Uterus (tissue), 4 donors: Measurements from ENCODE around the gene GCK. TPM values are rescaled to one million over a fixed set of nuclear protein-coding genes. Genes with fewer than 3 reads are reported as not detected.

ENCODE experiments used
- DNase-seq, 2 donors: peaks; one replicate each; pipeline ENCODE4 v3.0.0-alpha.2; 2019 to 2020
- H3K27ac ChIP-seq, 2 donors: fragments of 200-600 bp; sonication (generic); 1 replicate in 1 of 2; 2 replicates in 1 of 2; pipeline ENCODE4 v1.5.1; 2016 to 2018
- H3K27me3 ChIP-seq, 2 donors: fragments of 200-600 bp; sonication (generic); one replicate each; pipeline ENCODE4 v1.5.1; 2018 to 2019; ENCODE audit warnings: control low read depth in 1 of 2
- H3K36me3 ChIP-seq, 2 donors: fragments of 200-600 bp; sonication (generic); one replicate each; pipeline ENCODE4 v1.5.1; 2019; ENCODE audit warnings: control low read depth in 1 of 2
- H3K4me1 ChIP-seq, 2 donors: fragments of 200-600 bp; sonication (generic); one replicate each; pipeline ENCODE4 v1.5.1; 2018 to 2019; ENCODE audit warnings: control low read depth in 1 of 2
- H3K4me3 ChIP-seq, 2 donors: fragments of 200-600 bp; sonication (generic); 1 replicate in 1 of 2; 2 replicates in 1 of 2; pipeline ENCODE4 v1.5.1; 2018 to 2019; ENCODE audit warnings: mild to moderate bottlenecking in 1 of 2
- H3K9me3 ChIP-seq, 2 donors: fragments of 200-600 bp; sonication (generic); one replicate each; pipeline ENCODE4 v1.5.1; 2019; ENCODE audit warnings: control low read depth in 1 of 2
- POLR2A ChIP-seq, 2 donors: fragments of 450-650 bp; IDR thresholded peaks; one replicate each; pipeline ENCODE4 v1.6.1; 2016; ENCODE audit warnings: antibody characterized with exemption in 2 of 2, mild to moderate bottlenecking in 1 of 2, moderate library complexity in 1 of 2
- intact Hi-C: fragments of 100-400 bp; cut with DNase I; formaldehyde crosslinking; loops from one replicate; pipeline ENCODE4 v1.15.1; 2023; ENCODE audit warnings: low total_unique reads
- total RNA-seq, 4 donors: library from RNA; depleted of rRNA in 3 of 4; stranded (reverse); fragments of >200 nt in 3 of 4; gene quantifications; one replicate each; pipeline versions ENCODE4 v1.1.0 to v1.2.4, GENCODE V29; 2014 to 2023
- TF ChIP-seq, protein P1 (sequence below), 4 experiments: fragments of 200-600 bp in 2 of 4; fragments of 450-650 bp in 2 of 4; sonication (generic) in 2 of 4; IDR thresholded peaks; one replicate each; pipeline ENCODE4 v1.5.1; 2016 to 2019; ENCODE audit warnings: antibody characterized with exemption in 4 of 4, mild to moderate bottlenecking in 2 of 4, moderate library complexity in 1 of 4
- donor health status: DM: yes; HTN: yes; CAD: no.

The GCK gene
- total RNA-seq, 4 donors from 2014 or later: 0.29 to 2.6 (median 1.8) TPM; not detected in 1

- H3K36me3 ChIP-seq: no peaks in the 10 kb centered on the region
- TF ChIP-seq, protein P1, sequence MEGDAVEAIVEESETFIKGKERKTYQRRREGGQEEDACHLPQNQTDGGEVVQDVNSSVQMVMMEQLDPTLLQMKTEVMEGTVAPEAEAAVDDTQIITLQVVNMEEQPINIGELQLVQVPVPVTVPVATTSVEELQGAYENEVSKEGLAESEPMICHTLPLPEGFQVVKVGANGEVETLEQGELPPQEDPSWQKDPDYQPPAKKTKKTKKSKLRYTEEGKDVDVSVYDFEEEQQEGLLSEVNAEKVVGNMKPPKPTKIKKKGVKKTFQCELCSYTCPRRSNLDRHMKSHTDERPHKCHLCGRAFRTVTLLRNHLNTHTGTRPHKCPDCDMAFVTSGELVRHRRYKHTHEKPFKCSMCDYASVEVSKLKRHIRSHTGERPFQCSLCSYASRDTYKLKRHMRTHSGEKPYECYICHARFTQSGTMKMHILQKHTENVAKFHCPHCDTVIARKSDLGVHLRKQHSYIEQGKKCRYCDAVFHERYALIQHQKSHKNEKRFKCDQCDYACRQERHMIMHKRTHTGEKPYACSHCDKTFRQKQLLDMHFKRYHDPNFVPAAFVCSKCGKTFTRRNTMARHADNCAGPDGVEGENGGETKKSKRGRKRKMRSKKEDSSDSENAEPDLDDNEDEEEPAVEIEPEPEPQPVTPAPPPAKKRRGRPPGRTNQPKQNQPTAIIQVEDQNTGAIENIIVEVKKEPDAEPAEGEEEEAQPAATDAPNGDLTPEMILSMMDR (IDR thresholded peaks at IDR 0.05): no peak
- no peak for TF ChIP-seq POLR2A (IDR thresholded peaks at IDR 0.05)
- peaks cover 7 to 15% of the 10 kb centered on the region in 2 donors for H3K4me1 ChIP-seq
- H3K9me3 ChIP-seq: no peaks in the 10 kb centered on the region
- no peaks in the 10 kb centered on the region for H3K27me3 ChIP-seq
- H3K27ac ChIP-seq: peak overlapping the region; percentile 95 to 97
- DNase-seq: no peak
- intact Hi-C loops: no loop called here
- H3K4me3 ChIP-seq: peak overlapping the region; percentile 62 to 68
These were observed 83.4 kb downstream of the GCK start for GRCh38 chr7:44105832-44106231.

DNA sequence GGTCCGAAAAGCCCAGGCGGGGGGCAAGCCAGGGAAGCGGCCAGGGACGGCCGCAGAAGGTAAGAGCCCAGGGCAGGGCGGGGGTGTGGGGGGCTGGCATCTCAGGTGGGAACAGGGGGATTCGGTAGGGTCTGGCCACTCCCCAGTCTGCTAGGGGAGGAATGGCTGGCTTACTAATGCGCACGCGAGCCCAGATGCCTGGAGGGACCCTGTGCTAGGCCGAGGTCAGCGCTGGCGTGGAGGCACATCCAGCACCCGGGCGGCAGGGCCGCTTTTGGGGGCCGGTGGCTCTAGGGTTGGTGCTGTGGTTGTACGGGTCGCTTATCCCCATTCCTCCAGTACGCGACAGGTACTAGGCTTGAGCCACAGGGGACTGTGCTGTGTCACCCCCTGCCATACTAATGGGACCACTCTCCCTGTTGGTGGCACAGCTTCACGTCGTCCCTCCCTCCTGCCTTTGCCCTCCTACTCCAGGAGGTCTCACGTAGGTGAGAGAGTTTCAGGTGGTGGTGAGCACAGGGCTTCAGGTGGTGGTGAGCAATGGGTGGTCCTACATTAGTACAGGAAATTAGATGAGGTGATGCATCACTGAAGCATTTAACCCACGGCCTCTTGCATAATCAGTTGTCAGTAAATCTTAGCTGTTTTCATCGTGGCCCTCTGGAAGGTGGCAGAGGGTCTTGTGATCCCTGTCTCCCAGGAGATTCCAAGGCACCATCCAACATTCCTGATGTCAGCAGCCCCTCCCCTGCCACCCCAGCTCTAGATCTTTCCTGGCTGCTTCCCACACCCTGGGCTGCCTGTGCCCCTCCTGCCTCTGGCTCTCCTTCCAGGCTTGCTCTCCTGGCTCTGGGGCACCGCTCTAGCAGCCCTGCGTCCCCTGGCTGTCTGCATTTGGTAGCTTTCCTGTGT lies 84.1 kb downstream of the GCK start:
- peak in 1 of 2 donors; percentile 54 for TF ChIP-seq POLR2A (IDR thresholded peaks at IDR 0.05)
- TF ChIP-seq, protein P1 (IDR thresholded peaks at IDR 0.05): peak in 1 of 4 experiments; percentile 18
- intact Hi-C loops: no loop called here
- H3K9me3 ChIP-seq: no peaks in the 10 kb centered on the region
- peak; percentile 73 to 74 for DNase-seq
- peak overlapping the region; percentile 95 to 97 for H3K27ac ChIP-seq
- peak overlapping the region; percentile 62 to 68 for H3K4me3 ChIP-seq
- peaks cover 7 to 15% of the 10 kb centered on the region in 2 donors for H3K4me1 ChIP-seq
- no peaks in the 10 kb centered on the region for H3K36me3 ChIP-seq
- no peaks in the 10 kb centered on the region for H3K27me3 ChIP-seq

DNA sequence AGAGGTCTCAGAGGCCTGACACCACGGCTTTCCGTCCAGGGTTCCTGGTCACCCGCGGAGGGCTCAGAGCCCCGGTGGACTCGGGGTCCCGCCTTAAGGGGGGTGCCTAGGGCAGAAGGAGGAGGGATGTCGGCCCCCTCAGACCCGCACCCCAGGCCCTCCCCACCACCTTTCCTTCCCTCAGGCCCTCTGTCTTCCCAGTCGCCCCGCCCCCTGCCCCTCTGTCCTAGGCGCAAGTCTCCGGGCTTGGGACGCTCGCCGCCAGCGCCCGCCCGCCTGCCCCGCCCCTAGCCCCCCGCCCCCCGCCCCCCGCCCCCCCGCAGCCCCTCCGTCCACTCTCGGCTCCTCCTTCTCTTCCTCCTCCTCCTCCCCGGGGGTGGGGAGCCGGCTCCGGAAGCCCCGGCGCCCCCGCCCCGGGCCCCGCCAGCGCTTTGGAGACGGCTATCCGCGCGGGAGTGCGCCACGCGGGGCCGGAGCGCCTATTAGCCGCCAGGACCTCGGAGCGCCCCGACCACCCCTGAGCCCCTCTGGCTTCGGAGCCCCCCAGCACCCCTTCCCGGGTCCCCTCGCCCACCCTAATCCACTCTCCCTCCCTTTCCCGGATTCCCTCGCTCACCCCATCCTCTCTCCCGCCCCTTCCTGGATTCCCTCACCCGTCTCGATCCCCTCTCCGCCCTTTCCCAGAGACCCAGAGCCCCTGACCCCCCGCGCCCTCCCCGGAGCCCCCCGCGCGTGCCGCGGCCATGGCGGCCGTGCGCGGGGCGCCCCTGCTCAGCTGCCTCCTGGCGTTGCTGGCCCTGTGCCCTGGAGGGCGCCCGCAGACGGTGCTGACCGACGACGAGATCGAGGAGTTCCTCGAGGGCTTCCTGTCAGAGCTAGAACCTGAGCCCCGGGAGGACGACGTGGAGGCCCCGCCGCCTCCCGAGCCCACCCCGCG lies 85.0 kb downstream of the GCK start, which contains the start of gene AEBP1:
TSS of gene AEBP1 (plus strand) at position 423 of the 937 bp plus-strand sequence. CDS start at position 744, 321 bp downstream.
- Histone ChIP-seq H3K9me3 (no peaks in the 10 kb centered on the region), H3K27ac (peak within 1 kb of the TSS; percentile 95 to 97), H3K27me3 (no peaks in the 10 kb centered on the region), H3K36me3 (no peaks in the 10 kb centered on the region), H3K4me3 (peak within 1 kb of the TSS; percentile 62 to 68), H3K4me1 (peaks cover 7 to 15% of the 10 kb centered on the region in 2 donors)
- TF ChIP-seq, protein P1 (IDR thresholded peaks at IDR 0.05): no peak
- peak in 1 of 2 donors; percentile 39 for TF ChIP-seq POLR2A (IDR thresholded peaks at IDR 0.05)
- intact Hi-C loops: no loop called here
- peak in 1 of 2 donors; percentile 63 for DNase-seq

- Histone ChIP-seq H3K4me3 (peak overlapping the region in 1 of 2 donors; percentile 68), H3K27ac (peak overlapping the region; percentile 95 to 97), H3K9me3 (no peaks in the 10 kb centered on the region), H3K4me1 (peaks cover 7 to 15% of the 10 kb centered on the region in 2 donors), H3K27me3 (no peaks in the 10 kb centered on the region), H3K36me3 (no peaks in the 10 kb centered on the region)
- TF ChIP-seq, protein P1 (IDR thresholded peaks at IDR 0.05): no peak
- no peak for TF ChIP-seq POLR2A (IDR thresholded peaks at IDR 0.05)
- intact Hi-C loops: no loop called here
- DNase-seq: no peak
These were observed 85.7 kb downstream of the GCK start for GRCh38 chr7:44103566-44103922.
